Chondrocyte (in vitro differentiated cells): ENCODE measurements around the gene NENF. TPM values are rescaled to one million over a fixed set of nuclear protein-coding genes. Genes with fewer than 3 reads are reported as not detected.

Experiments used
- DNase-seq: peaks from one replicate; pipeline ENCODE4 v3.0.0; 2021; ENCODE audit warnings: mixed read lengths, low spot score
- H3K27ac Mint-ChIP-seq: one replicate; pipeline ENCODE4 v1.8.0; 2021; ENCODE audit warnings: mild to moderate bottlenecking, moderate library complexity, mixed read lengths; ENCODE audit not compliant: unreplicated experiment
- H3K27me3 Mint-ChIP-seq: 2 replicates; pipeline ENCODE4 v1.8.0; 2021; ENCODE audit warnings: low read depth, mixed read lengths
- H3K36me3 Mint-ChIP-seq: 2 replicates; pipeline ENCODE4 v1.8.0; 2021; ENCODE audit warnings: low read depth, mixed read lengths
- H3K4me1 Mint-ChIP-seq: 2 replicates; pipeline ENCODE4 v1.8.0; 2021; ENCODE audit warnings: low read depth, mild to moderate bottlenecking, mixed read lengths
- H3K4me3 Mint-ChIP-seq: one replicate; pipeline ENCODE4 v1.8.0; 2021; ENCODE audit warnings: mild to moderate bottlenecking, moderate library complexity, mixed read lengths; ENCODE audit not compliant: unreplicated experiment
- H3K9me3 Mint-ChIP-seq: 2 replicates; pipeline ENCODE4 v1.8.0; 2021; ENCODE audit warnings: low read depth, mixed read lengths
- CTCF ChIP-seq: fragments of 200-600 bp; sonication (generic); IDR thresholded peaks from 2 replicates; pipeline ENCODE4 v1.5.0; 2021; ENCODE audit warnings: antibody characterized with exemption, mild to moderate bottlenecking, moderate library complexity
- total RNA-seq: library from RNA; stranded (reverse); gene quantifications from 3 replicates; pipeline ENCODE4 v1.2.1, GENCODE V29; 2021

Gene NENF
- total RNA-seq, 1 donor from 2014 or later: 48.6 TPM

DNA sequence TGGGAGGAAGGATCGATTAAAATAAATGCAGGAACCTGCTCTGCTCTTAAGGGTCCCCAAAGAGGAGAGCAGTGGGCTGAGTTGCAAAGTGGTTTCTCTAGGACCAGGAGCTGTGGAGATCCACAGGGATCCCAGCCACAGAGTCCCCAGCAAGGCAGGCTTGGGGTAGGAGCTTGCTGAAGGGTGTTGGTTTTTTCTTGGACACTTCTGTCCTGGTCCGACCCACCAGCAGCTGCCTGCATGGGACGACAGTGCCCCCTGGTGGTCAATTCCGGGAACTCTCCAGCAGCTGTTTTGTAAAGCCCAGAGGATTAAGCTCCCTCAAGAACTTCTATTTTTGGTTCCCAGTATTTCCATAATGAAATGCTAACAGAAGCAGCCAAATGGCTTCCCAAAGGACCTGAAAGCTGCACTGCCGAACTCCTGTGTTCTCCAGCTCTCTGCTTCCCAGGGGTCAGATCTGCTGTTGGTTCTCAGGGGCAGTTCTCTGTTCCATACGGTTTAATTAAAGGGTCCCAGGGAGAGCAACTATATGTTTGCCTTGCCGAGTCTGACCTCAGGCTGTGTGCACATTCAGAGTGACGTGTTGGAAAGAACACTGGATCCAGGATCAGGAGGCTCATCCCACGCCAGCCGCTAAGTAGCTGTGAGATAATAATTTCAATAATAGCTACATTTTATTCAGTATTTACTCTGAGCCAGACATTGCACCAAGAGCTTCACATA, 23.2 kb downstream of the NENF start:
- peak; percentile 90 for DNase-seq
- Mint-ChIP-seq H3K27ac (no peak overlapping the region), H3K4me1 (peaks cover 17% of the 10 kb centered on the region), H3K9me3 (peaks cover 5% of the 10 kb centered on the region), H3K4me3 (peak overlapping the region; percentile 22), H3K36me3 (no peaks in the 10 kb centered on the region), H3K27me3 (no peaks in the 10 kb centered on the region)
- peak; percentile 98 for TF ChIP-seq CTCF

DNA sequence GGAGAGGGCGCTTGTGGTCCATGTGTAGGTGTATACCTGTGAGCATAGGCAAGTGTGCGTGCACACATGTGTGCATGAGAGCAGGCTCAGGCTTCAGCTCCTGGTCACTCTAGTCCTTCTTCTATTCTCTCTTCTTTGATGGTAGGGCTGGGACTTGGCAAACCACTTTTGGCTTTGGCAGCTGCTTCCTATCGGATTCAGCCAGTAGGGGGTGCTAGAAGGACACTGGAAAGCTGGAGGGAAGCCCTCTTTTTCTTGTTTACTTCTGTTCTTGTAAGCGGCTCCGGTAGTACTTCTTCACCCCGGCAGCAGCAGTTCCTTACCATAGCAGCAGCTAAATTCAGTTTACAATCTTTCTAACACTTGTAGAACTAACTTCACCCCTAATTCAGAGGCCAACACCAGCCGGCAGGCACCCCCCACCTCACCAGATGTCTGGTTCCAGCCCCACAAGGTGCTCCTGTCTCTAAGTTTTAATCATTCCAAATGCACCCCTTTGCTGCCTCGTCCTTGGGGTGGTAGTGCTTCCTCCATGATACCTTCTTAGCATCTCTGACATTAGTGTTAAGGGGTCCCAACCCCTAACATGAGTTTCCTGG, 25.1 kb downstream of the NENF start:
- H3K36me3 Mint-ChIP-seq: no peaks in the 10 kb centered on the region
- H3K9me3 Mint-ChIP-seq: peaks cover 5% of the 10 kb centered on the region

DNA sequence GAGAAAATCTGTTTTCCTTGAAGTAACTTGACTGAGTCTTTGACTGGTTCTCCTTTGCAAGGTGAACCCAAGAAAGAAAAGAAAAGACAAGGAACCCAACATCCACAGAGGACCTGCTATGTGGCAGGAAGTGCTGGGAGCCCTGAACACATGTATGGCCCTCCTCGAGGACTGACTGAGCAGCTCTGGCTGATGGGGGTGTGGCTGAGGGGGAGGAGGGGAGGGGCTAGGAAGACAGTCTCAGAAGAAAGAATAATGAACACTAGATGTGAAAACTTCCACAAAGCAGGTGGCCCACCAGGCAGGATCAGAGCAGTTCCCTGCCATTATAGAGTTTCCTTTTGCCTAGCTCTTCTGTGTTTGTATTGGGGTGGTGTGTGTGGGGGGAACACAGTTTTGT, 26.1 kb downstream of the NENF start:
- H3K4me1 Mint-ChIP-seq: peaks cover 6% of the 10 kb centered on the region
- H3K27ac Mint-ChIP-seq: no peak overlapping the region
- H3K27me3 Mint-ChIP-seq: no peaks in the 10 kb centered on the region
- H3K36me3 Mint-ChIP-seq: no peaks in the 10 kb centered on the region
- H3K9me3 Mint-ChIP-seq: peaks cover 5% of the 10 kb centered on the region
- no peak overlapping the region for H3K4me3 Mint-ChIP-seq
- DNase-seq: peak; percentile 15
- no peak for TF ChIP-seq CTCF

More for the DNA sequence above, 25.1 kb downstream of the NENF start:
- no peak overlapping the region for H3K4me3 Mint-ChIP-seq
- TF ChIP-seq CTCF: peak; percentile 71
- H3K4me1 Mint-ChIP-seq: peaks cover 11% of the 10 kb centered on the region
- no peak overlapping the region for H3K27ac Mint-ChIP-seq
- peak; percentile 35 for DNase-seq
- no peaks in the 10 kb centered on the region for H3K27me3 Mint-ChIP-seq

DNA sequence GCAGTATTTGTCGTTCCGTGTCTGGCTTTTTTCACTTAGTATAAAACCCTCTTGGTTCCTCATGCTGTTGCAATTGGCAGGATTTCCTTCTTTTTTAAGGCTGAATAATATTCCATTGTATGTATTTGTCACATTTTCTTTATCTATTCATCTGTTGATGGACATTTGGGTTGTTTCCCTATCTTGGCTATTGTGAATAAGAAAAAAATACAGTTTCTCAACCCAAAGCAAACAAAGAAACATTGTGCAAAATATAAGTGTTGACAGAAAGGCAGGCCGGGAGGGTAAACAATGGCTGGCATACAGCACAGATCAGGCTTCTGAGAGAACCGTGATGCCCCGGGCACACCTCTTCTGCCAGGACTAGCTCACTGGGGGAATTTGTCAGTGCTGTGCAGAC, 26.9 kb downstream of the NENF start:
- Mint-ChIP-seq H3K4me3 (no peak overlapping the region), H3K9me3 (peaks cover 5% of the 10 kb centered on the region), H3K36me3 (no peaks in the 10 kb centered on the region), H3K27me3 (no peaks in the 10 kb centered on the region), H3K4me1 (peaks cover 6% of the 10 kb centered on the region), H3K27ac (no peak overlapping the region)
- TF ChIP-seq CTCF: no peak
- no peak for DNase-seq

GRCh38 chr1:212460376-212460775, 27.7 kb downstream of the NENF start:
- Mint-ChIP-seq H3K27ac (no peak overlapping the region), H3K9me3 (peaks cover 5% of the 10 kb centered on the region), H3K4me3 (no peak overlapping the region), H3K36me3 (no peaks in the 10 kb centered on the region), H3K27me3 (no peaks in the 10 kb centered on the region), H3K4me1 (peaks cover 6% of the 10 kb centered on the region)
- TF ChIP-seq CTCF: no peak
- DNase-seq: peak; percentile 49
